ENCODE results near the gene ADARB2.
"Not testable (repeated sequence)": the region's sequence is repeated elsewhere in the genome, so short reads cannot be mapped to it uniquely, and the experiment has no call there.

The ADARB2 gene

GRCh38 chr10:1329622-1330021, 407.7 kb downstream of the ADARB2 start:
- DNase-seq: no peak

GRCh38 chr10:1328981-1329614, 408.2 kb downstream of the ADARB2 start:
- DNase-seq: no peak

- DNase-seq: no peak
These were observed 409.0 kb downstream of the ADARB2 start for GRCh38 chr10:1328161-1328823.

GRCh38 chr10:1327759-1328158, 409.6 kb downstream of the ADARB2 start:
- DNase-seq: no peak

- DNase-seq: not testable (repeated sequence)
These were observed 410.8 kb downstream of the ADARB2 start for GRCh38 chr10:1326514-1326913.

GRCh38 chr10:1324903-1325302, 412.4 kb downstream of the ADARB2 start:
- DNase-seq: no peak

- no peak for DNase-seq
These were observed 413.4 kb downstream of the ADARB2 start for GRCh38 chr10:1323951-1324350.

- DNase-seq: no peak
These were observed 416.5 kb downstream of the ADARB2 start for GRCh38 chr10:1320739-1321320.

- no peak for DNase-seq
These were observed 420.5 kb downstream of the ADARB2 start for GRCh38 chr10:1316809-1317143.

GRCh38 chr10:1316121-1316808, 421.1 kb downstream of the ADARB2 start:
- no peak for DNase-seq

GRCh38 chr10:1315178-1315577, 422.1 kb downstream of the ADARB2 start:
- no peak for DNase-seq

GRCh38 chr10:1311726-1312125, 425.6 kb downstream of the ADARB2 start:
- no peak for DNase-seq

GRCh38 chr10:1310271-1310789, 427.0 kb downstream of the ADARB2 start:
- no peak for DNase-seq

GRCh38 chr10:1309617-1310270, 427.6 kb downstream of the ADARB2 start:
- DNase-seq: no peak

GRCh38 chr10:1308962-1309616, 428.2 kb downstream of the ADARB2 start:
- no peak for DNase-seq

- no peak for DNase-seq
These were observed 429.0 kb downstream of the ADARB2 start for GRCh38 chr10:1308173-1308961.

GRCh38 chr10:1301143-1301542, 436.2 kb downstream of the ADARB2 start:
- peak; percentile 18 for DNase-seq

GRCh38 chr10:1300218-1300617, 437.1 kb downstream of the ADARB2 start:
- DNase-seq: no peak

GRCh38 chr10:1299041-1299726, 438.1 kb downstream of the ADARB2 start:
- peak; percentile 34 for DNase-seq

GRCh38 chr10:1297566-1298301, 439.6 kb downstream of the ADARB2 start:
- peak; percentile 24 for DNase-seq
